ENCODE data around the gene PDE1C. TPM values are rescaled to one million over a fixed set of nuclear protein-coding genes. Genes with fewer than 3 reads are reported as not detected.

The PDE1C gene
- total and polyA plus RNA-seq, 2 experiments from 2014 or later: 0.38 to 2.3 TPM

DNA sequence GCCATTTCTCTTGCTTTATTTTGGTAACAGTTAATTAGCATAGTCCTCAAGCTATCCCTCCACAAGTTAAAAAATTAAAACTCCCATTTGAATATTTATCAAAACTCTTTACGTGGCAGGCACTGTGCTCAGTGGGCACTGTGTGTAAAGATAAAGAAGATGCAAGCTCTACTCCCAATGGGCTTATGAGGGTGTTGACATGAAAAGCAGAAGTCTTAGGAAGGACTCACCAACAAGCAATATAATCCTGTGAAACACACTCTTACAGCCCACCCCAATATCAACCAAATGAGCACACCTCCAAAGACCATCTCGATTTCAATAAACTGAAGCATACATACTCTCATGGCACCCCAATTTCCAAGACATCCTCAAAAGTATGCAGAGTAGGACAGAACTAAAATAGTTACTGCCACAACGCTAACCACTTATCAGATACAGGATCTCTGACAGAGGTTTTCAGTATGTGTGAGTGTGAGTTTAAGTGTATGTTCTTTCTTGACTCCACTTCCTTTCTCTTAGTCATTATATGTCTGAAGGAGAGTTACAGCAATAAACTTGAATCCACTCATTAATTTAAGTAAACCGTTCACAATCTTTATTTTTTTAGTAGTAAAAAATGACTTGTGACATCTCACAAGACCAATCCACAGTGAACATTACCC, 120.0 kb downstream of the PDE1C start:
- no peak overlapping the region for H3K4me3 ChIP-seq
- TF ChIP-seq, protein P1, sequence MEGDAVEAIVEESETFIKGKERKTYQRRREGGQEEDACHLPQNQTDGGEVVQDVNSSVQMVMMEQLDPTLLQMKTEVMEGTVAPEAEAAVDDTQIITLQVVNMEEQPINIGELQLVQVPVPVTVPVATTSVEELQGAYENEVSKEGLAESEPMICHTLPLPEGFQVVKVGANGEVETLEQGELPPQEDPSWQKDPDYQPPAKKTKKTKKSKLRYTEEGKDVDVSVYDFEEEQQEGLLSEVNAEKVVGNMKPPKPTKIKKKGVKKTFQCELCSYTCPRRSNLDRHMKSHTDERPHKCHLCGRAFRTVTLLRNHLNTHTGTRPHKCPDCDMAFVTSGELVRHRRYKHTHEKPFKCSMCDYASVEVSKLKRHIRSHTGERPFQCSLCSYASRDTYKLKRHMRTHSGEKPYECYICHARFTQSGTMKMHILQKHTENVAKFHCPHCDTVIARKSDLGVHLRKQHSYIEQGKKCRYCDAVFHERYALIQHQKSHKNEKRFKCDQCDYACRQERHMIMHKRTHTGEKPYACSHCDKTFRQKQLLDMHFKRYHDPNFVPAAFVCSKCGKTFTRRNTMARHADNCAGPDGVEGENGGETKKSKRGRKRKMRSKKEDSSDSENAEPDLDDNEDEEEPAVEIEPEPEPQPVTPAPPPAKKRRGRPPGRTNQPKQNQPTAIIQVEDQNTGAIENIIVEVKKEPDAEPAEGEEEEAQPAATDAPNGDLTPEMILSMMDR (IDR thresholded peaks at IDR 0.05; ENCODE audit: low read depth, low read length): no peak
- H3K36me3 ChIP-seq: no peaks in the 10 kb centered on the region
- H3K27ac ChIP-seq: no peak overlapping the region
- no peaks in the 10 kb centered on the region for H3K4me1 ChIP-seq (ENCODE audit: low read depth)
- no peaks in the 10 kb centered on the region for H3K27me3 ChIP-seq
- peak in 1 of 2 donors; percentile 14 for DNase-seq (ENCODE audit: low read depth in 1 of 2, low spot score in 1 of 2)
- no peaks in the 10 kb centered on the region for H3K9me3 ChIP-seq (ENCODE audit: low read depth)

DNA sequence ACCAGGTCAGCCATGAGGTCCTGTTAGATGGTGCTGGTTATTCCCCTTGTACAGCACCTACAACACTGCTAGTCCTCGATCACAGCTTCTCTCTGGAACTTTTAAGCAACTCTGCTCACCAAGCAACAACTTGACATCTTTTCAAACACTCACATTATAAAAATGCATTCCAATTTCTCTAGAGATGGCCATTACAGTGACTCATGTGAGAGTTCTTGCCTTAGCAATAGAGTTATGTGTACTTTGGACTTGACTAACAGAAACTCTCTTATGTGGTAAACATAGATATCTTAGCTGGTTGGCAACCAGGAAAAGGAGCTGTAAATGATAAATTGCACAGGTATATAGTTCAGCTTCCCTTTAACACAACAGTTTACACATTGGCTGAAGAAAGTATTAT, 122.2 kb downstream of the PDE1C start:
- Histone ChIP-seq H3K36me3 (no peaks in the 10 kb centered on the region), H3K9me3 (ENCODE audit: low read depth) (no peaks in the 10 kb centered on the region), H3K27me3 (no peaks in the 10 kb centered on the region), H3K27ac (no peak overlapping the region), H3K4me1 (ENCODE audit: low read depth) (no peaks in the 10 kb centered on the region), H3K4me3 (no peak overlapping the region)
- TF ChIP-seq, protein P1 (IDR thresholded peaks at IDR 0.05; ENCODE audit: low read depth, low read length): no peak
- DNase-seq (ENCODE audit: low read depth in 1 of 2, low spot score in 1 of 2): peak in 1 of 2 donors; percentile 63

DNA sequence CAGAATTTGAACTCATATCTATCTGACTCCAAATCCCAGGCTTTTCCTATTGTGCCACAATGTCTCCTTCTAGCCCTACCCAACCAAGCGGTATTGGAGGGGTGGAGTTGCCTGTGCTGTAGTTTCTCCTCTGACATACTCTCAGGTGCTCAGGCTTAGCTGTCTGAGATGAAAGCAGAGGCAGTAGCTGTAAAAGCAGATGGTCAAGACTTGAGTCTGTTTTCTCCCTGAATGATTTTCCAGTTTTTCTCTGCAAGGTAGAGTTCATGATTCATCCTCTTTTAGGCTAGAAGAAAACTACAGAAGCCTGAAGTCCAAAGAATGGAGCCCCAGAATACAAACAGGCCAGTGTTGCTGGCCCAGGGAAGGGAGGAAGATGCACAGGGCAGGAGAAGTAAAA, 130.0 kb downstream of the PDE1C start:
- no peaks in the 10 kb centered on the region for H3K9me3 ChIP-seq (ENCODE audit: low read depth)
- DNase-seq (ENCODE audit: low read depth in 1 of 2, low spot score in 1 of 2): no peak
- TF ChIP-seq, protein P1 (IDR thresholded peaks at IDR 0.05; ENCODE audit: low read depth, low read length): no peak
- H3K4me1 ChIP-seq (ENCODE audit: low read depth): no peaks in the 10 kb centered on the region
- H3K4me3 ChIP-seq: no peak overlapping the region
- no peaks in the 10 kb centered on the region for H3K36me3 ChIP-seq
- H3K27ac ChIP-seq: no peak overlapping the region
- H3K27me3 ChIP-seq: no peaks in the 10 kb centered on the region

DNA sequence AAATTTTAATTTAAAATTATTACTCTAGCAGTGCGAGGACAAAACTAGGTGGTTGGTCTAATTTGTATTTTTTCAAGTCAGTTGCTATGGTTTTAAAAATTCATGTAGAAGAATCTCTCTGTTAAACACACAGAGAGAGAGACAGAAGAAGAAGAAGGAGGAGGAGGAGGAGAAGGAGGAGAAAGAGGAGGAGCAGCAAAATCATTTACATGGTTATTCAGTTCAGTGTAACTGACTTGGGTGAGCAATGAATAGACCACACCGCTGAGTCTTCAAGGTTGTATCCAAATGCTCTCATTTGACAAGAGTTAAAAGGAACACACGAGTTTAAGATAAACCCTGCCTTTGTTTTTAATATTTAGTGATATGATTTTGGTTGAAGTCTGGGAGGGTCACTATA, 131.1 kb downstream of the PDE1C start:
- no peaks in the 10 kb centered on the region for H3K9me3 ChIP-seq (ENCODE audit: low read depth)
- H3K27me3 ChIP-seq: no peaks in the 10 kb centered on the region
- no peaks in the 10 kb centered on the region for H3K4me1 ChIP-seq (ENCODE audit: low read depth)
- TF ChIP-seq, protein P1 (IDR thresholded peaks at IDR 0.05; ENCODE audit: low read depth, low read length): no peak
- H3K4me3 ChIP-seq: no peak overlapping the region
- H3K36me3 ChIP-seq: no peaks in the 10 kb centered on the region
- no peak for DNase-seq (ENCODE audit: low read depth in 1 of 2, low spot score in 1 of 2)
- no peak overlapping the region for H3K27ac ChIP-seq

DNA sequence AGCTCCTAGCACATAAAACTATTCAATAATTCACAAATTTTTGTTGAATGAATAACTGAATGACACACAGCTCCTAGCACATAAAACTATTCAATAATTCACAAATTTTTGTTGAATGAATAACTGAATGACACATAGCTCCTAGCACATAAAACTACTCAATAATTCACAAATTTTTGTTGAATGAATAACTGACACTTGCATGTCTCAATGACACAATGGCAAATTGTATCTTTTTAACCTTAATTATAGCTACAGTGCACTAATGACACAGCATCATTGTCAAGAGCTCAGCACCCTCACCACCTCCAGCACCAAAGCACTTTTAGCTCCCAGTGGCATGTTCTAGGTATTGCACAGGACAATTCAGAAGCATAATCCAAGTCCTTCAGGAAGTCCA, 131.6 kb downstream of the PDE1C start:
- DNase-seq (ENCODE audit: low read depth in 1 of 2, low spot score in 1 of 2): no peak
- Histone ChIP-seq H3K9me3 (ENCODE audit: low read depth) (no peaks in the 10 kb centered on the region), H3K27me3 (no peaks in the 10 kb centered on the region), H3K4me3 (no peak overlapping the region), H3K27ac (no peak overlapping the region), H3K4me1 (ENCODE audit: low read depth) (no peaks in the 10 kb centered on the region), H3K36me3 (no peaks in the 10 kb centered on the region)
- TF ChIP-seq, protein P1 (IDR thresholded peaks at IDR 0.05; ENCODE audit: low read depth, low read length): no peak

All from cardiac muscle cell (in vitro differentiated cells and primary cell).